ENCODE results near the gene TLX3. TPM values are rescaled to one million over a fixed set of nuclear protein-coding genes. Genes with fewer than 3 reads are reported as not detected.

TLX3 gene
- total RNA-seq, 1 donor from 2014 or later = not detected

DNA sequence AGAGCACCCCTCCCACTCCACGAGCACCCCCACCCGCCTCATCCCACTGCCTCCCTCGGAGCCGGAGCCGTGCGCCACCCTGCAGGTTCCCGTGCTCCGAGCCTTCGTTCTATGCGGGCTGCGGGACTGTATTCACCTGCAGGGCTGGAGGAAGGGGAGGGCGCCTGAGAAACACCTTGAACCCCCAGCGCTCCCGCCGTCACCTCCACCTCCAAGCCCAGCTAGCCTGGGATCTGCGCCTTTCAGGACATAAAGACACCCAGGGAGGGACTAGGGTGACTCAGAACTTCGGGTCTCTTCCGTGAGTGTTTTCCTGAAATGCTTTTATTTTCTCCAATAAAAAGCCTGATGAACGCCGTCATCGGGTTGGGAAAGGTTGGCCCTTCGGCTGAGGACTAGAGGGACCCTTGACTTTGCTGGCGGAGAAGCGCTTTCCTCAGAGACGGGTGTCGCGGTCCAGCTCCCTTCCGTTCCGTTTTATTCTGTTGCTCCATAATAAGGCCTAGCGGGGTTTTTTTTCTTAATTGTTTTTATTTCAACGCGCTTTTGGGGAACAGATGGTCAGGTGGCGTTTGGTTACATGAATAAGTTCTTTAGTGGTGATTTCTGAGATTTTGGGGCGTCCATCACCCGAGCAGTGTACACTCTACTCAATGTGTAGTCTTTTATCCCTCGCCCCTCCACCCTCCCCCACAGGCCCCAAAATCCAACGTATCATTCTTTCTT lies 4.6 kb downstream of the TLX3 start:
- H3K4me3 Mint-ChIP-seq (ENCODE audit: low read depth) = no peak overlapping the region
- no peaks in the 10 kb centered on the region for H3K36me3 Mint-ChIP-seq (ENCODE audit: insufficient read depth)
- no peak for DNase-seq (ENCODE audit: low spot score, unreplicated experiment)
- H3K27me3 Mint-ChIP-seq = peaks cover 80% of the 10 kb centered on the region
- no peak overlapping the region for H3K27ac Mint-ChIP-seq
- TF ChIP-seq, protein P1, sequence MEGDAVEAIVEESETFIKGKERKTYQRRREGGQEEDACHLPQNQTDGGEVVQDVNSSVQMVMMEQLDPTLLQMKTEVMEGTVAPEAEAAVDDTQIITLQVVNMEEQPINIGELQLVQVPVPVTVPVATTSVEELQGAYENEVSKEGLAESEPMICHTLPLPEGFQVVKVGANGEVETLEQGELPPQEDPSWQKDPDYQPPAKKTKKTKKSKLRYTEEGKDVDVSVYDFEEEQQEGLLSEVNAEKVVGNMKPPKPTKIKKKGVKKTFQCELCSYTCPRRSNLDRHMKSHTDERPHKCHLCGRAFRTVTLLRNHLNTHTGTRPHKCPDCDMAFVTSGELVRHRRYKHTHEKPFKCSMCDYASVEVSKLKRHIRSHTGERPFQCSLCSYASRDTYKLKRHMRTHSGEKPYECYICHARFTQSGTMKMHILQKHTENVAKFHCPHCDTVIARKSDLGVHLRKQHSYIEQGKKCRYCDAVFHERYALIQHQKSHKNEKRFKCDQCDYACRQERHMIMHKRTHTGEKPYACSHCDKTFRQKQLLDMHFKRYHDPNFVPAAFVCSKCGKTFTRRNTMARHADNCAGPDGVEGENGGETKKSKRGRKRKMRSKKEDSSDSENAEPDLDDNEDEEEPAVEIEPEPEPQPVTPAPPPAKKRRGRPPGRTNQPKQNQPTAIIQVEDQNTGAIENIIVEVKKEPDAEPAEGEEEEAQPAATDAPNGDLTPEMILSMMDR (IDR thresholded peaks at IDR 0.05; ENCODE audit: unreplicated experiment) = no peak
- H3K4me1 Mint-ChIP-seq (ENCODE audit: low read depth) = peaks cover 2% of the 10 kb centered on the region
- no peaks in the 10 kb centered on the region for H3K9me3 Mint-ChIP-seq (ENCODE audit: low read depth)

GRCh38 chr5:171314728-171315385 lies 5.8 kb downstream of the TLX3 start:
- no peak for DNase-seq (ENCODE audit: low spot score, unreplicated experiment)
- Mint-ChIP-seq H3K36me3 (ENCODE audit: insufficient read depth) (no peaks in the 10 kb centered on the region), H3K4me1 (ENCODE audit: low read depth) (peaks cover 2% of the 10 kb centered on the region), H3K9me3 (ENCODE audit: low read depth) (no peaks in the 10 kb centered on the region), H3K27me3 (peaks cover 85% of the 10 kb centered on the region), H3K4me3 (ENCODE audit: low read depth) (no peak overlapping the region), H3K27ac (no peak overlapping the region)
- TF ChIP-seq, protein P1 (IDR thresholded peaks at IDR 0.05; ENCODE audit: unreplicated experiment) = no peak

GRCh38 chr5:171315386-171315891 lies 6.4 kb downstream of the TLX3 start:
- Mint-ChIP-seq H3K4me3 (ENCODE audit: low read depth) (no peak overlapping the region), H3K36me3 (ENCODE audit: insufficient read depth) (no peaks in the 10 kb centered on the region), H3K27ac (no peak overlapping the region), H3K27me3 (peaks cover 86% of the 10 kb centered on the region), H3K4me1 (ENCODE audit: low read depth) (peaks cover 2% of the 10 kb centered on the region), H3K9me3 (ENCODE audit: low read depth) (no peaks in the 10 kb centered on the region)
- TF ChIP-seq, protein P1 (IDR thresholded peaks at IDR 0.05; ENCODE audit: unreplicated experiment) = no peak
- no peak for DNase-seq (ENCODE audit: low spot score, unreplicated experiment)

- H3K4me1 Mint-ChIP-seq (ENCODE audit: low read depth) = peaks cover 2% of the 10 kb centered on the region
- no peaks in the 10 kb centered on the region for H3K36me3 Mint-ChIP-seq (ENCODE audit: insufficient read depth)
- no peak overlapping the region for H3K4me3 Mint-ChIP-seq (ENCODE audit: low read depth)
- no peak for DNase-seq (ENCODE audit: low spot score, unreplicated experiment)
- H3K27ac Mint-ChIP-seq = no peak overlapping the region
- H3K27me3 Mint-ChIP-seq = peaks cover 86% of the 10 kb centered on the region
- no peaks in the 10 kb centered on the region for H3K9me3 Mint-ChIP-seq (ENCODE audit: low read depth)
- TF ChIP-seq, protein P1 (IDR thresholded peaks at IDR 0.05; ENCODE audit: unreplicated experiment) = no peak
These were observed 6.8 kb downstream of the TLX3 start for GRCh38 chr5:171315925-171316257.

DNA sequence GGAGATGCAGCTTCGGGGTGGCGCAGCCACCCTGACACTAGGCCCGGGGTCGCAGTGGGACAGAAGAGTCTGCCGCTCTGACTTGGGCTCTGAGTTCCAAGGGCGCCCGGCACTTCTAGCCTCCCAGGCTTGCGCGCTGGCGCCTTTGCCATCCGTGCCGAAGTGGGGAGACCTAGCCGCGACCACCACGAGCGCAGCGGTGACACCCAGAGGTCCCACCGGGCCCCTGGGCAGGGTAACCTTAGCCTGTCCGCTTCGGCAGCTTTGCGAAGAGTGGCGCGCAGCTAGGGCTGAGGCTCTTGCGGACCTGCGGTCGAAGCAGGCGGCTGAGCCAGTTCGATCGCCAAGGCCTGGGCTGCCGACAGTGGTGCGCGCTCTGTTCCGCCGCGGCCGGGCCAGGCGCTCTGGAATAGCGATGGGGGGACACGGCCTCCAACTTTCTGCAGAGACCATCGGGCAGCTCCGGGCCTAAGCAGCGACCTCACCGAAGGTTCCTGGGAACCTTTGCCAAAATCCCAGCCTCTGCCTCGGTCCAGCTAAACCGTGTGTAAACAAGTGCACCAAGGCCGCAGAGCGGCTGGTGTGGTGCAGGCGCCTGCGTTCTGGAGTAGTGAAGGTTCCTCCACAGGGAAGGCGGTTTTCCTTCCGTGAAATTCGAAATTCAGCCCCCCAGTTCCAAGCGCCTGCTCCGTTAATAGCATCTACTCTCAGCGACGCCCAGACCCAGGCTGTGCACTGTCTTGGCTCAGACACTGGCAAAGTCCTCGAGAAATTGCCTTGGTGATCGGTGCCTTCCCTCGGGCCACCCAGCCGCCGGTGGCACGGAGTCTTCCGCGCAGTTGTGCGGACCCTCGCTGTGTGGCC lies 7.4 kb downstream of the TLX3 start:
- Mint-ChIP-seq H3K36me3 (ENCODE audit: insufficient read depth) (no peaks in the 10 kb centered on the region), H3K4me3 (ENCODE audit: low read depth) (no peak overlapping the region), H3K27me3 (peaks cover 87% of the 10 kb centered on the region), H3K9me3 (ENCODE audit: low read depth) (no peaks in the 10 kb centered on the region), H3K4me1 (ENCODE audit: low read depth) (peaks cover 2% of the 10 kb centered on the region), H3K27ac (no peak overlapping the region)
- TF ChIP-seq, protein P1 (IDR thresholded peaks at IDR 0.05; ENCODE audit: unreplicated experiment) = no peak
- no peak for DNase-seq (ENCODE audit: low spot score, unreplicated experiment)
